ENCODE measurements around the gene SGCA. TPM values are rescaled to one million over a fixed set of nuclear protein-coding genes. Genes with fewer than 3 reads are reported as not detected.

Gene SGCA
- total RNA-seq, 2 experiments from 2014 or later, result 0.30 TPM; not detected in 1

DNA sequence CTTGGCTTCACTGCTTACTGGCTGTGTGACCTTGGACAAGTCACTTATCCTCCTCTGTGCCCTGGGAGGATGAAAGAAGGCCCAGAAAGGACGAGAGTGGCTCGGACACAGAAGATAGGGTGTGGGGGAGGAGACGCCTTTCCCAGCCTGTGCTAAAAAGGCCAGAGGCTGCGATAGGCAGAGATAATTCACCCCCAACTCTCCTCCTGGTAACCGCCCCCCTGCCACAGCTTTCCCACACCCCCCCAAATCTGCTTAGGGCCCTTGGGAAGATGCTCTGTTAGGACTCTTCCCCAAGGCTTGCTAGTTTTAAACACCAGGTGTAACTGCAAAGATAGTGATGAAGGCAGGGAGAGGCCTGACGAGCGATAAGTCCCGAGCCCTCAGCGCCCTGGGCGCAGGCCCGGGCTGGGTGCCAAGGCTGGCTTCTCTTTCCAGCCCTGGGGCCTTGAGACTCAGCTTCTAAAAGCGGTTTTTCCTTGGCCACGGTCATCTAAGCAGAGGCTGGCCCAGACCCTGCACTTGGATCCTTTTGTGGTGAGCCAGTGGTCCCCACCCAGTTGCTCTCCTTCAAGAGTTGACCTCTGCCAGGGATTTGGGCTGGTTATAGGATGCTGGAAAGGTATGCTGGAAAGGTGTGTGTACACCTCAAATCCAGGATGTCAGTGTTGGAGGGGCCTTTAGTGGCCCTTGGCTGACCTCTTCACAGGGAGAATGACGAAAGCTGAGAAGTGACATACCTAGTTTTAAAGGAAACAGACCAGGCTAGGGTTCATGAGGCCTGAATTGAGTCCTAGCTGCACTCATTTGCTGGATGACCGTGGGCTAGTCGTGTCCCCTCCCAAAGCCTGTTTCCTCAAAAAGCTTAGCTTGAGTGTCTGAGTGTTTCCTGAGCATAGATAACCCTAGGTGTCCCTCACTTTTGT is 11.9 kb upstream of the SGCA start:
- no peak overlapping the region for H3K4me3 Mint-ChIP-seq
- H3K36me3 Mint-ChIP-seq (ENCODE audit: low read depth), result peaks cover 11% of the 10 kb centered on the region
- CTCF ChIA-PET, result interaction anchor here (0.9 to 5.7 kb wide), 4 partner anchors 14 to 60 kb away, joined by 3 to 36 read pairs (median 4); no protein-coding TSS in a partner anchor
- POLR2A ChIA-PET, result interaction anchor here (1.6 to 1.8 kb wide), 2 partner anchors 11 to 14 kb away, joined by 6 to 7 read pairs; no protein-coding TSS in a partner anchor
- no peak overlapping the region for H3K27ac Mint-ChIP-seq
- DNase-seq, result no peak
- H3K4me1 Mint-ChIP-seq, result peaks cover 43% of the 10 kb centered on the region
- H3K9me3 Mint-ChIP-seq, result no peaks in the 10 kb centered on the region
- H3K27me3 Mint-ChIP-seq, result no peaks in the 10 kb centered on the region

DNA sequence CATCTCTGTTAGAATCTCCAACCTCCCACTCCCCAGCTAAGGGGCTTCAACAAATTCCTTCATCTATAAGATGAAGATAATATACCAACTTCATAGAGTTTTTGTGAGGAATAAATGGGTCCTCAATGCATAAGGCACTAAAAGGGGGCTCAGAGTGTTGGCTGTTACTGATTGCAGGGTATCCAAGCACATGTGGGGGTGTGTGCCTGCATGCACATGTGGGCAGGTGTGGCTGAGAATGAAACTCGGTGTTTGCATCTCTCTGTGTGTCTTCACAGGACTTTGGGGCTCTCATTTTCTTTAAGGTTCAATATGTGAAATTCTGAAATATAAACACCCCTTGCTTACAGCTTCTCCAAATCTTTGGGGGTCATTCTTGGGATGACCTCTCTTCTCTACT is 11.2 kb upstream of the SGCA start:
- Mint-ChIP-seq H3K9me3 (no peaks in the 10 kb centered on the region), H3K4me3 (no peak overlapping the region), H3K27ac (no peak overlapping the region), H3K4me1 (peaks cover 43% of the 10 kb centered on the region), H3K27me3 (no peaks in the 10 kb centered on the region), H3K36me3 (ENCODE audit: low read depth) (peaks cover 6% of the 10 kb centered on the region)
- ChIA-PET CTCF (interaction anchor here (0.9 to 1.1 kb wide), 3 partner anchors 15 to 60 kb away, joined by 3 to 4 read pairs (median 3); no protein-coding TSS in a partner anchor), POLR2A (interaction anchor here (1.6 to 1.8 kb wide), 2 partner anchors 12 to 15 kb away, joined by 6 to 7 read pairs; no protein-coding TSS in a partner anchor)
- no peak for DNase-seq

DNA sequence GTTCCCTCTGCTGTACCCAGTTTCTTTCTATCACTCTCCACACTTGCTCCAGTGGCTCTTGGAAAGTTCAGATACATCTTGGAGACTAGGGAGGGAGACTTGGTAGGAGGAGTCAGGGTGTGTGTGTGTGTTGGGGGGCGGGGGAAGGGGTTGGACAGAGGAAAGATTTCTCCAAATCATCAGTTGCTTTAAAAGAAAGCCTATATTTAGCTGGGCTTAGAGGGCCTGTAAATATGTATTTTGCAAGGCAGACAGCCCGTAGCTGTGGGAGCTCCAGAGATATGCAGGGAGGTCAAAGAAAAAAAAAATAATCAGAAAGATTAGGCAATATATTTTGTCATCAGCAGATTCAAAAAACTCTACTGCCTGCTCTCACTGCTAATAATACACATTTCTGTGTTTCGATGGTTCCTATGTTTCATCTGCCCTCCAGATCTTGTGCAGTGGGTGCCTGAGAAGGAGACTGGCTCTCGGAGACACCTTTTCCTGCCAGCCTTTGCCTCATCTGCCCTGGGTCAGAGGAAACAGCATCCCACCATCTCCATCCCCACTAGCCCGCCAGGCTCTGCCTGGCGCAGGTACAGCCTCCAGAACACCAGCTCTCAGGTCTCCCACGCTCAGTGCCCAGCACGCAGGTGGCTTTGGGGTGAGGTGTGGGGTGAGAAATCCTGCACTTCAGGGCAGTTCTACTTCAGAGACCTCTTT is 10.5 kb upstream of the SGCA start:
- H3K27ac Mint-ChIP-seq, result no peak overlapping the region

DNA sequence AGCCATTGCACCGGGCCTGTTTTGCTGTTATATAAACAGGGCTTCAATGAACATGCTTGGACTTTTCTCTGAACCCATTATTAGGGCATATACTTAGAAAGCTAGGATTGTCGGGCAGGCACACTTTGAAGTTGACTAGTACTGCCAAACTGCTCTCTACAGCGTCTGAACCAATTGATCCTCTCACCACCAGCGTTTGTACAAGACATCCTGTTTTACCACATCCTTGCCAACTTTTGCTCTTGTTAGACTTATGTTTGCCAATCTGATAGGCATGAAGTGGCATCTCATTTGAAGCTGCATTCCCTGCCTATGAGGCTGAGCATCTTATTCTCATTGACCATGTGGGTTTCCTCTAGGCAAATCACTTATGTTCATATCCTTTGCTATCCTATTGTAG is 7.9 kb upstream of the SGCA start:
- CTCF ChIA-PET, result interaction anchor here (1.1 to 2.2 kb wide), 4 partner anchors 12 to 64 kb away, joined by 3 to 16 read pairs (median 6); no protein-coding TSS in a partner anchor
- no peak overlapping the region for H3K4me3 Mint-ChIP-seq
- peak; percentile 35 for DNase-seq
- peaks cover 7% of the 10 kb centered on the region for H3K27me3 Mint-ChIP-seq
- H3K36me3 Mint-ChIP-seq (ENCODE audit: low read depth), result no peaks in the 10 kb centered on the region
- peaks cover 51% of the 10 kb centered on the region for H3K4me1 Mint-ChIP-seq
- H3K27ac Mint-ChIP-seq, result peak overlapping the region; percentile 11
- POLR2A ChIA-PET, result interaction anchor here (1.2 to 1.5 kb wide), 3 partner anchors 9 to 19 kb away, joined by 4 to 6 read pairs (median 4); no protein-coding TSS in a partner anchor
- no peaks in the 10 kb centered on the region for H3K9me3 Mint-ChIP-seq

More for the DNA sequence above, 10.5 kb upstream of the SGCA start:
- H3K36me3 Mint-ChIP-seq (ENCODE audit: low read depth), result peaks cover 6% of the 10 kb centered on the region
- H3K9me3 Mint-ChIP-seq, result no peaks in the 10 kb centered on the region
- no peak for DNase-seq
- CTCF ChIA-PET, result interaction anchor here (1.1 to 1.2 kb wide), 2 partner anchors 14 to 61 kb away, joined by 3 read pairs; no protein-coding TSS in a partner anchor
- peaks cover 4% of the 10 kb centered on the region for H3K27me3 Mint-ChIP-seq
- POLR2A ChIA-PET, result interaction anchor here (1.6 to 1.8 kb wide), 2 partner anchors 13 to 16 kb away, joined by 6 to 7 read pairs; no protein-coding TSS in a partner anchor
- no peak overlapping the region for H3K4me3 Mint-ChIP-seq
- H3K4me1 Mint-ChIP-seq, result peaks cover 44% of the 10 kb centered on the region

DNA sequence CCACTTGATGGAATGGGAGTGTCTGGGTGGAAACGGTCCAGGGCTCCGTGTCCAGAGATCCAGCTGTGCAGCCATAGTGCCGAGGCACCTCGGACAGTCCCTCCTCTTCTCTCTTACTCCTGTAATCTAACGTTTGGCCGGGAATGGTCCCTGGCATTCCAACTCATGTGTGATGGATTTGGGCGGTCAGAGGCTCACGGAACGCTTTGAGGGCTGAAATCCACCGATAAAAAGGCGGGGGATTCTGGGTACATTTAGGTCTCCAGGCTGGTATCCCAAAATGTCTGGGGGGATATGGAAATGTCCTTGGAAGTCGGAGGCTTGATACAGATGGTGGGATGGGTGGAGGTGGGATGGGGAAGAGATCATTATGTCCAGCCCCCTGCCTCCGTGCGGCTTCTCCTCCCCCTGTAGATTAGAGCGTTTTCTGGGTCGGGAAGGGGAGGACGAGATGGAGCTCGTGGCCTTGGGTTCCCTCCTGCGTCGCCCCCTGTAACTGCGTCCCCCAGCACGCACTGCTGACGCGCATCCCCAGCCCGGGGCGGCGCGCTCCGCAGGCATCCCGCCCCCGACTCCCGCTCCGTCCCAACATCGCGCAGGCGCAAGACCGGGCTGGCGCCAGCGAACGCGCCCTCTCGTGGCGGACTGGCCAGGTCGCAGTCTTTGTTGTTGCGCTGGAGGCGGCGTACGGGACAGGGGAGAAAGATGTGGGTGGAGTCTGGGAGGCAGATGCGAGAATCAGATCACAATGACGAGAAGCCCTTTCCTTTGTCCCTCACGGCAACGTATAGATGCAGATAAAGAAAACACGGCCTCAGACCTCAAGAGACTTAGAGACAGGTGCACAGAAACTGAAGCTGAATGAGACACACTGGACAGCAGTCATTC is 4.5 kb upstream of the SGCA start:
- Mint-ChIP-seq H3K9me3 (no peaks in the 10 kb centered on the region), H3K27ac (peak overlapping the region; percentile 75), H3K36me3 (ENCODE audit: low read depth) (no peaks in the 10 kb centered on the region), H3K27me3 (peaks cover 7% of the 10 kb centered on the region), H3K4me3 (peak overlapping the region; percentile 70), H3K4me1 (peaks cover 36% of the 10 kb centered on the region)
- CTCF ChIA-PET, result interaction anchor here (1.0 to 2.8 kb wide), 20 partner anchors 9 to 236 kb away, joined by 3 to 58 read pairs (median 10); partner anchors contain the start of genes COL1A1, LRRC59 and PPP1R9B
- peak; percentile 96 for DNase-seq
- POLR2A ChIA-PET, result interaction anchor here (0.8 to 2.8 kb wide), 8 partner anchors 8 to 46 kb away, joined by 3 to 47 read pairs (median 3); partner anchors contain the start of gene PPP1R9B

DNA sequence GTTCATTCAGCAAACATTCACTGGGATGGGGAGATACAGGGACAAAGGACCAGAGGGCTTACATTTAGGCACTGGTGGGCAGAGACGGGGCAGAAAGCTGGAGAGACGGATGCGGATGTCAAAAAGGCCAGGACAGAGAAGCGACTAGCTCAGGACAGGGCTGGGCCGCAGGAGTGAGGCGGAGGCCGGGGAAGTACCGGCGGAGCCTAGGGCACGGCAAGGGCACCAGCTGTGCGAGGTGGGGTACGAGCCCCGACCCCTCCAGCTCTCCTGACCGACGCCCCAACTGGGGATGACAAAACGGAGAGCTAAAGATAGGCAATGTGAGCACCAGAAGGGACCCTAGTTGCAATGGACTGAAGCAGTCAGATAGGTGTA is 3.9 kb upstream of the SGCA start:
- peaks cover 7% of the 10 kb centered on the region for H3K27me3 Mint-ChIP-seq
- CTCF ChIA-PET, result interaction anchor here (1.0 to 2.8 kb wide), 18 partner anchors 9 to 235 kb away, joined by 3 to 58 read pairs (median 10); partner anchors contain the start of genes COL1A1, LRRC59 and PPP1R9B
- no peaks in the 10 kb centered on the region for H3K36me3 Mint-ChIP-seq (ENCODE audit: low read depth)
- H3K4me3 Mint-ChIP-seq, result peak overlapping the region; percentile 70
- H3K4me1 Mint-ChIP-seq, result peaks cover 36% of the 10 kb centered on the region
- no peak for DNase-seq
- no peaks in the 10 kb centered on the region for H3K9me3 Mint-ChIP-seq
- peak overlapping the region; percentile 75 for H3K27ac Mint-ChIP-seq
- POLR2A ChIA-PET, result interaction anchor here (0.8 to 2.8 kb wide), 6 partner anchors 11 to 235 kb away, joined by 3 to 47 read pairs (median 3); partner anchors contain the start of genes LRRC59 and PPP1R9B

DNA sequence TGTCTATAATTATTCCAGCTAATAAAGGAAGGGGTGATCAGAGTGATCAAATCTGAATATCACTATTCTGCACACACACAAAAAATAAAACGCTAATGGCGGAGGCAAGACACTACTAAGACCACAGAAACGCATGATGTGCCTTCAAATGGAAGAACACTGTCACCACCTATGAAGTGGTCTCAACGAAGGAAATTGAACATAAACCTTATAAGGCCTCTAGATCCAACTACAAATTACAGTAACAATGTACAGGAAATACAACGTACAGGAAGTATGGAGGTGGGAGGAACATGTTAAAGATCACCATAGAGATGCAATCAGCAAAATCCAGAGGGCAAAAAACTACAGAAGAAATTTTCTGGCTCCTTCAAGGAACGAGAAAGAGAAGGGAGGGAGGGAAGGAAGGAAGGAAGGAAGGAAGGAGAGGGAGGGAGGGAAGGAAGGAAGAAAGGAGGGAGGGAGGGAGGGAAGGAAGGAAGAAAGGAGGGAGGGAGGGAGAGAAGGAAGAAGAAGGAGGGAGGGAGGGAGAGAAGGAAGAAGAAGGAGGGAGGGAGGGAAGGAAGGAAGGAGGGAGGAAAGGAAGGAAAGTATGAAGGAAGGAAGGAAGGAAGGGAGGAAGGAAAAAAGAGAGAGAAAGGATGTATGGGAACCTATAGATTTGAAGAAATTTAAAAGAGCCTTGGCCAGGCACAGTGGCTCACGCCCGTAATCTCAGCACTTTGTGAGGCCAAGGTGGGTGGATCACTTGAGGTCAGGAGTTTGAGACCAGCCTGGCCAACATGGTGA is 3.1 kb upstream of the SGCA start:
- no peak overlapping the region for H3K27ac Mint-ChIP-seq
- peaks cover 31% of the 10 kb centered on the region for H3K4me1 Mint-ChIP-seq
- ChIA-PET CTCF (interaction anchor here (1.0 to 2.8 kb wide), 18 partner anchors 8 to 234 kb away, joined by 3 to 58 read pairs (median 10); partner anchors contain the start of genes COL1A1, LRRC59 and PPP1R9B), POLR2A (interaction anchor here (0.8 to 2.8 kb wide), 5 partner anchors 11 to 234 kb away, joined by 3 to 47 read pairs (median 3); partner anchors contain the start of genes LRRC59 and PPP1R9B)
- no peak for DNase-seq
- H3K27me3 Mint-ChIP-seq, result peaks cover 7% of the 10 kb centered on the region
- no peaks in the 10 kb centered on the region for H3K9me3 Mint-ChIP-seq
- no peaks in the 10 kb centered on the region for H3K36me3 Mint-ChIP-seq (ENCODE audit: low read depth)
- no peak overlapping the region for H3K4me3 Mint-ChIP-seq

DNA sequence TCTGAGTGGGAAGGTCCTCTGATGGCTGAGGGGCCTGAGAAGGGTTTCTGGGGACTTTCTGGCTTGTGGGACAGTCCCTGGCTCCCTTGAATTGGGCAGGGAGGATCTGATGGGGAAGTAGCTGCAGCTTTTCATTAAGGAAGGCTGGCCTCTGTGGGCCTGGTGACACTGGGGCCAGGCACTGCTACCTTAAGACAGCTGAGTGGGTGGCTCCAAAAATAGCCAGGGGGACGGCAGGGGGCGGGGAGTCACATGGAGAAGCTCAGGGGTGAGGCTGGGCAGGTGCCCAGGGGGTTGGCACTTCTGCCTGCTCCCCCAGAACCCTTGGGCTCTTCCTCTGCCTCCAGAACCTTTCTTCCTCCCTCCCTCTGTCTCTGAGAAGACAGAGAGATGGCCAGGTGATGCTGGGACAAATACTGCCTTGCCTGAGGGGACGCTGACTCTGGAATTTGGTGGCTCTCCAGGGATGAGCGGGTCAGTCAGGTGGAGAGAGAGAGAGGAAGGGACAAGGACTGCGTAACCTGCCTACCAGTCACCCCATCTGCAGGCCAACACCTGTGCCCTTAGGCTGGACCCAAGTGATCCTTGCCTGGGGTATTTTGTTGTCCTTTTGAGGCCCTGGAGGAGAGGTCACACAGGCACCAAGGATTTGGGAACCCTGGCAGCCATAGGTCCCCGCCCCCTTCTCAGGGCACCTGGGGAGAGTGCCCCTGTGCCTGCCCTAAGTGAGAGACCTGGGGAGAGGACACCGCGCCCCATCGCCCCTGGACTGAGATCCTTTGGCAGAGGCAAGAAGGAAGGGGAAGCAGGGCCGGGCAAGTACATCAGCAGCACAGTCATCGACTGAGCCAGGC is 1.7 kb upstream of the SGCA start:
- ChIA-PET CTCF (interaction anchor here (1.0 to 1.8 kb wide), 4 partner anchors 36 to 109 kb away, joined by 3 to 5 read pairs (median 4); no protein-coding TSS in a partner anchor), POLR2A (no interaction called here)
- H3K36me3 Mint-ChIP-seq (ENCODE audit: low read depth), result no peaks in the 10 kb centered on the region
- peaks cover 10% of the 10 kb centered on the region for H3K27me3 Mint-ChIP-seq
- H3K9me3 Mint-ChIP-seq, result no peaks in the 10 kb centered on the region
- no peak overlapping the region for H3K4me3 Mint-ChIP-seq
- no peak for DNase-seq
- H3K4me1 Mint-ChIP-seq, result peaks cover 25% of the 10 kb centered on the region
- no peak overlapping the region for H3K27ac Mint-ChIP-seq

DNA sequence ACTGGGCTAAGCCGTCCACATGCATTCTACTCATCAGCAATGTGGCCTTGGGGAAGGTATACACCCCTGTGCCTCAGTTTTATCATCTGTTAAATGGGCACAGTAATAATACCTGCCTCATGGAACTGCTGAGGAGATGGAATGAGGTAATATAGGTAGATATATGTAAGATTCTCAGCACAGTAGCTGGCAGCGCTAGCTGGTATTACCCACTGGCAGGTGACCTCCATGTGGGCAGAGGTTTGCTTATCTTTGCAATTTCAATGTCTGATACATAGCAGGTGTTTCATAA is 1.2 kb upstream of the SGCA start:
- no peaks in the 10 kb centered on the region for H3K36me3 Mint-ChIP-seq (ENCODE audit: low read depth)
- H3K4me1 Mint-ChIP-seq, result peaks cover 29% of the 10 kb centered on the region
- no peaks in the 10 kb centered on the region for H3K9me3 Mint-ChIP-seq
- ChIA-PET CTCF (interaction anchor here (1.5 to 2.1 kb wide), 3 partner anchors 25 to 70 kb away, joined by 4 to 5 read pairs (median 4); no protein-coding TSS in a partner anchor), POLR2A (no interaction called here)
- H3K4me3 Mint-ChIP-seq, result no peak overlapping the region
- no peak overlapping the region for H3K27ac Mint-ChIP-seq
- peaks cover 10% of the 10 kb centered on the region for H3K27me3 Mint-ChIP-seq
- no peak for DNase-seq

DNA sequence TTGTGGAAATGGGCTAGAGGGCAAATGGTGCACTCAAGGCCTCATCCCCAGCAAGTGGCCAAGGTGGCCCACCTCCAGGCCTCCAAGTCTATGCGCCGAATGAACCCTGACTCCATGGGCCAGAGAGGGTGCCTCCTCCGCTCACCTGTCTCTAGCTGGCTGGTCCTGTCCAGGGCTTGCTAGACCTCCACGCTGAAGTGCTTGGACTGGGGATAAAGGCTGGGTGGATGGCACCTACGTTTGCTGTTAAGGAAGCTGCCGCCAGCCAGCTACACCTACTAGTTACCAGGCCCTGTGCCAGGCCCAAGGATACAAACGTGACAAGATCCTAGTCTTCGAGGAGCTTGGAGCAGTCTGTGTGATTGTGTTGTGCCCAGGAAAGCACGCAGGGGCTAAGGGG is 739 bp upstream of the SGCA start:
- ChIA-PET CTCF (interaction anchor here (0.9 to 2.1 kb wide), 4 partner anchors 26 to 71 kb away, joined by 3 to 5 read pairs (median 4); no protein-coding TSS in a partner anchor), POLR2A (interaction anchor here (1.7 kb wide), 1 partner anchor 33 kb away, joined by 5 read pairs; no protein-coding TSS in a partner anchor)
- no peak for DNase-seq
- Mint-ChIP-seq H3K4me3 (no peak overlapping the region), H3K9me3 (no peaks in the 10 kb centered on the region), H3K36me3 (ENCODE audit: low read depth) (no peaks in the 10 kb centered on the region), H3K4me1 (peaks cover 29% of the 10 kb centered on the region), H3K27me3 (peaks cover 8% of the 10 kb centered on the region), H3K27ac (peak overlapping the region; percentile 5)
